HG03039 (cell line): ENCODE measurements around the gene DCTN2.
"Not testable (repeated sequence)": the region's sequence is repeated elsewhere in the genome, so short reads cannot be mapped to it uniquely, and the experiment has no call there.

Experiments
- ATAC-seq: cut with Tn5 transposase; IDR thresholded peaks from one replicate; pipeline ENCODE4 v1.9.1; 2021; ENCODE audit warnings: mild to moderate bottlenecking, moderate library complexity; ENCODE audit not compliant: unreplicated experiment

DCTN2 gene

DNA sequence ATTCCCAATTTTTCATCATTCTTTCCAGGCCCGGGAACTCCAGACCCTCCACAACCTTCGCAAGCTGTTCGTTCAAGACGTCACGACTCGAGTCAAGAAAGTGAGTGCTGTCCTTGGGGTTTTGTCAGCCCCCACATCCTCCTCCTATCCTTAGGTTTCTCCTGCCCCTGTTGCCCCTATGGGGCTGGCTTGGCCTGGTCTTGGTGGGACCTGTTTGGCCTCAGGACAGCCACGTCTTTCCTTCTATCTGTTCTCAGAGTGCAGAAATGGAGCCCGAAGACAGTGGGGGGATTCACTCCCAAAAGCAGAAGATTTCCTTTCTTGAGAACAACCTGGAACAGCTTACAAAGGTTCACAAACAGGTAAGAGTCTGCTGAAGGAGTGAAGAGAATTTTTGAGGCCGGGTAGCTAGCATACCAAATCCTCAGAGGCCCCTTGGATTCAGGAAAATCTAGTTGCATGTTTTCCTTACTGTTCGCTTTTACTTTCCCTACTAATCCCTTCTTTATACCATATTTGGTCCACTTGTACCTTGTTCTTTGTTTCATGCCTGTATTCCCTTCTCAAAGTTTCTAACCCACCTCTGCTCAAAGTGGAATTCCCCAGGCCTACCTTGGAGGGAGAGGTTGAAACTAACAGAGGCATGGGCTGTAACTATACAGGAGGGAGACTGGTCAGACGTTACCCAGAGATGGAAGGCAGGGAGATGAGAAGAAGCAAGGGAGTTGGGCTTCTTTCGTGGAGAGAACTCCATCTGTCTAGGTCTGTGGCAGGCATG lies 31.2 kb upstream of the DCTN2 start:
- ATAC-seq = no peak

DNA sequence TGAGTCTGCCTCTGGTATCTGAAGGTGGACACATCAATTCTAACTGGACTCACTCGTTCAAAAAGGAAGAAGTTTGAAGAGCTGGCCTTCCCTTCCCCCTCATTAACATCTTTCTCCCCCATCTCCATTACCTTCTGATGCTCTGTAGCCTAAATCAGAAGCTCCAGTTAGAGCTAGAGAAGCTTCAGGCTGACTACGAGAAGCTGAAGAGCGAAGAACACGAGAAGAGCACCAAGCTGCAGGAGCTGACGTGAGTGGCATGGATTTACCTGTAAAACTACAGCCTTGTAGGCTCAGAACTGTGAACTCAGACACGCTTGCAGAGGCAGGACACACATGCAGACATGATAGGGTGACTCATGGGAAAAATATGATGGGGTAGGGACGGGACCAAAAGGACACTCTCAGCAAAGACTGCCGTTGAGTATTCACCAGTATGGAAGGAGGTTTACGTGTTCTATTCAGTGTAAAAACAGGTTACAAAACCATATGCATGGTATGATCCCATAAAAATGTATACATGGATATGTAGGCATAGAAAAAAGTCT lies 29.7 kb upstream of the DCTN2 start:
- ATAC-seq = no peak

DNA sequence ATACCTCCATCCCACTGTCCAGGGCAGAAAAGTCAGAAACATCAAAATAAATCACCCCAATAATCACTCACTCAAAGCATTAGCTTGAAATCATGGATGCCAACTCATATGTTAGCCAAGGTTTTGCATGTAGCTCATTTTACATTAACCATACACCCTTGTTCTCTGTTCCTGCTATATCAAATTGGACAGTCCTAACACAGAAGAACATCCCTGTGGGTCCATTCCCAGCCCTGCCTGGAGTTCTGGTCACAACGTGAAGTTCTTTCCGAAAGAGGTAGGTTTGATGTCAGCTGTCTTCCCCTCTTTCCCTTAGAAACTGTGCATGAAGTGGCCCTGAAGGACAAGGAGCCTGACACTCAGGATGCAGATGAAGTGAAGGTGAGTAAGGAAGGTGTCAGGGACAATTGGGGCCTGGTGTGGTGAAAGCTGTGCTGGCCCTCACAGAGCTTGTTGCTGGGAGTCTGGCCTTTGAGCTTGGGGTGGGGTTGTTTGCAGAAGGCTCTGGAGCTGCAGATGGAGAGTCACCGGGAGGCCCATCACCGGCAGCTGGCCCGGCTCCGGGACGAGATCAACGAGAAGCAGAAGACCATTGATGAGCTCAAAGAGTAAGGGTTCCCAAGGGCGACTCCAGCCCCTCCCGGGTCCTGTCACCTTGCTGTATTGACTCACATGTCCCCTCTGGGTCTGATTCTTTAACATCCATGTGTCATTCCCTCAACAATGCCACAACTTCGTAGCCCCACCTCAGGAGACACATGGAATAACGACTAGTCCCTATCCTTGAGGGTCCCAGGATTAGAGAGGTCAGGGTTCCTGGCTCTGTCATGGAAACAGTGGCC lies 29.0 kb upstream of the DCTN2 start:
- ATAC-seq = no peak

DNA sequence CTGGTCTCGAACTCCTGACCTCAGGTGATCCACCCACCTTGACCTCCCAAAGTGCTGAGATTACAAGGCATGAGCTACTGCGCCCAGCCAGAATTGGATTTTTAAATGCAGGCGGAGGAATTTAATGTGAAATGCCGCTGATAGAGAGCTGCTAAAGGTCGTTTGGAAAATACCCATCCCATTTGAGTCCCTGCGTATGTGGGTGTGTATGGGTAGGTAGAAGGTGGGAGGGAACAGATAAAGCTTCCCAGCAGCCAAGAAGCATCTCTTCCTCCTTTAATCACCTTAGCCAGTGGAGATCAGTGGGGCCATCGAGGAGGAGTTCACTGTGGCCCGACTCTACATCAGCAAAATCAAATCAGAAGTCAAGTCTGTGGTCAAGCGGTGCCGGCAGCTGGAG lies 27.8 kb upstream of the DCTN2 start:
- no peak for ATAC-seq

DNA sequence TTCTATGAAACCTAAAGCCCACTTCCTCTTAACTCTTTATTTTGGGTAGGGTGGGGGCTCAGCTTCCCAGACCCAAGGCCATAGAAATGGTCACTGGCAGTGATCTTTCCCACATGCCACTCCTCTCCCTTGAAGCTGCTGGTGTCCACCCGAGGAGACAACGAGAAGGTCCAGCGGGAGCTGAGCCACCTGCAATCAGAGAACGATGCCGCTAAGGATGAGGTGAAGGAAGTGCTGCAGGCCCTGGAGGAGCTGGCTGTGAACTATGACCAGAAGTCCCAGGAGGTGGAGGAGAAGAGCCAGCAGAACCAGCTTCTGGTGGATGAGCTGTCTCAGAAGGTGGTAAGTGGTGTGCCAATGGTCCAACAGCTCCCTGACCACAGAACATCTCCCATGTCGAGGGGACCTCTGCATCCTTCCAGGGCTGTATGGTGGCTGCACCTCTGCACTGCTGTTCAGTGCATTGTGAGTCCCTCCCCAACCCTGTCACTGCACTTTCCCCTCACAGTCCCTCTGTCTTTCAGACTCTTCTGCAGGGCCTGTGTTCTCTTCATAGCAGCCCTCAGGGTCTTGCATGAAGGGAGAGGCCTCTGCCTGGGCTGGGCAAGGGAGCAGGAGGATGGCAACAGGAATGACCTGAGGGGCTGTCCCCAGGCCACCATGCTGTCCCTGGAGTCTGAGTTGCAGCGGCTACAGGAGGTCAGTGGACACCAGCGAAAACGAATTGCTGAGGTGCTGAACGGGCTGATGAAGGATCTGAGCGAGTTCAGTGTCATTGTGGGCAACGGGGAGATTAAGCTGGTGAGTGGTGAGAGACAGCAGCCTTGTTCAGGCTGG lies 25.2 kb upstream of the DCTN2 start:
- no peak for ATAC-seq

DNA sequence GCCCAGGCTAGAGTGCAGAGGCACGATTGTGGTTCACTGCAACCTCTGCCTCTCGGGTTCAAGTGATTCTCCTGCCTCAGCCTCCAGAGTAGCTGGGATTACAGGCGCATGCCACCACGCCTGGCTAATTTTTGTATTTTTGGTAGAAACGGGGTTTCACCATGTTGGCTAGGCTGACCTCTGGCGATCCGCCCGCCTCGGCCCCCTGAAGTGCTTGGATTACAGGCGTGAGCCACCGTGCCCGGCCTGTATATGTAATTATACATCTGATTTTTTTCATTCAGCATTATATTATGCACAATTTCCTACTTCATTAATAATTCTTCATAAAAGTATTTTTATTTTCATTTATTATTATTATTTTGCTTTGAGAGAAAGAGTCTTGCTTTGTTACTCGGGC lies 23.4 kb upstream of the DCTN2 start:
- ATAC-seq = not testable (repeated sequence)

DNA sequence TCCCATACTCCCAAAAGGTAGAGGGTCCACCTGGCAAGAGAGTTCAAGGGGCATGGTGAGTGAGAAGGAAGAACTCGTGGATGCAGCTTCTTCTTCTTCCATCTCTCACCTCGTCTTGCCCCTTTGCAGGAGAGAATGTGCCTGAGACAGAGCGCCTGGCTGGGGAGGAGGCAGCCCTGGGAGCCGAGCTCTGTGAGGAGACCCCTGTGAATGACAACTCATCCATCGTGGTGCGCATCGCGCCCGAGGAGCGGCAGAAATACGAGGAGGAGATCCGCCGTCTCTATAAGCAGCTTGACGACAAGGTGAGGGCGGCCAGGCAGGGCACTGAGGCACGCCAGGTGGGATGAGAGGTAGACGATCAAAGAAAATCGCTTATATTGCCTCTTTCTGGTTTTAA lies 22.9 kb upstream of the DCTN2 start:
- no peak for ATAC-seq

DNA sequence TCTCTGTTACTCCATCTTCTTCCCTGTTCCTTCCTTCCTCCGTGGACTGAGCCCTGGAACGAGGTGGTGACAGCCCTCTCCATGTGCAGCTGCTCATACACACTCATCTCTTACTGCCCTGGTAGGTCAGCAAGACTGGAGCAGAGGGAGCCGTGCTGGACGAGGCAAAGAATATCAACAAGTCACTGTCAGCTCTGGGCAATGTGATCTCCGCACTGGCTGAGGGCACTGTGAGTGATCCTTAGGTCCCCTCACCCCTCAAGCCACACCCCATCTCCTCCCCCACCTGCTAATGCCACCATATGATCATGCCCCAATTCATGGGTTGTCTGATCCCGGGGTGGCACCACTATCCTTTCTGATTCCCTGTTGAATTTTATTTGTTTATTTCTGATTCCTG lies 21.8 kb upstream of the DCTN2 start:
- no peak for ATAC-seq

DNA sequence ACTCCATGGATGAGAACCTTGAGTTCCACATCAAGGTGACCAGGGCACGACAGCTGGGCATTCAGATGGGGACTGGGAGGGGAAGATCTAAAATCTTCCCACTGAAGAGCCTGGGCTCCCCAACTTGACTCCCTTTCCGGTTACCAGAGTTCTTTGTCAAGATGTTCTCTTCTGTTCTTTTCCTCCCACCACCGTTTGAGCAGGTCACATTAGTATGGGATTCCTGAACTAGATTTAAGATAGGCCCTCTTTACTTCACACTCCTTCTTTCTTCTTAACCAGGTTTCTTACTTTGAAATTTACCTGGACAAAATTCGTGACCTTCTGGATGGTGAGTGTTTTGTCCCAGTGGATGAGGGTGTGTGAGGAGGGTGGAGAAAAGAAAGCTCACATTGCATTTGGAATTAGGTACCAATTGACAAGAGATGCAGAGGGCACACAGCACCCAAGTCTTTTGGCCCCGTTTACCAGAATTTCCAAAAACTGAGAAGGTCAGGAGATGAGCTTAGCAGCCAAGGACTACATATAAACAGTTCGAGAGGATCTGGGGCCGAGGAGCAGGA lies 17.3 kb upstream of the DCTN2 start:
- no peak for ATAC-seq

DNA sequence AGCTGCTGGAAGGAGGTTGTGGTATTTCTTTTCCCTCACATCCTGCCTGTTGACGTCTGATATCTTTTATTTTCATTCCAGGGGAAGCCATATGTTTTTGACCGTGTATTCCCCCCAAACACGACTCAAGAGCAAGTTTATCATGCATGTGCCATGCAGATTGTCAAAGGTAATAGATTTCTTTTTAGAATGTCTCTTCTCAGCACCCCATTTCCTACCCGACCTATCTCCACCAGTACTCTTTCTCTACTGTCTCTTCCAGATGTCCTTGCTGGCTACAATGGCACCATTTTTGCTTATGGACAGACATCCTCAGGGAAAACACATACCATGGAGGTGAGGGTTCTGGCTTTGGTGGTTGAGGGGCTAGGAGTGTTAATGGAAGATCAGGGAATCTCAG lies 16.4 kb upstream of the DCTN2 start:
- no peak for ATAC-seq

DNA sequence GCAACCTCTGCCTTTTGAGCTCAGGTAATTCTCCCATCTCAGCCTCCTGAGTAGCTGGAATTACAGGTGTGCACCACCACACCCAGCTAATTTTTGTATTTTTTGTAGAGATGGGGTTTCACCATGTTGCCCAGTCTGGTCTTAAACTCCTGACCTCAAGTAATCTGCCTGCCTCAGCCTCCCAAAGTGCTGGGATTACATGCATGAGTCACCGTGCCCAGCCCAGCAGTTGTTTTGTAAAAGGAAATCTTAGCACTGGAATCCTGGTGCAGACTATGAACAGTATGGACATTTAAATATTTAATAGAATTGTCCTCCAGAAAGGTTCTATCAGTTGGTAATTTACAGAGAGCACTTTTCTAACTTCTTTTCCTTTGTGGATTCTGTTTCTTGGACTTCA lies 14.1 kb upstream of the DCTN2 start:
- ATAC-seq = not testable (repeated sequence)

DNA sequence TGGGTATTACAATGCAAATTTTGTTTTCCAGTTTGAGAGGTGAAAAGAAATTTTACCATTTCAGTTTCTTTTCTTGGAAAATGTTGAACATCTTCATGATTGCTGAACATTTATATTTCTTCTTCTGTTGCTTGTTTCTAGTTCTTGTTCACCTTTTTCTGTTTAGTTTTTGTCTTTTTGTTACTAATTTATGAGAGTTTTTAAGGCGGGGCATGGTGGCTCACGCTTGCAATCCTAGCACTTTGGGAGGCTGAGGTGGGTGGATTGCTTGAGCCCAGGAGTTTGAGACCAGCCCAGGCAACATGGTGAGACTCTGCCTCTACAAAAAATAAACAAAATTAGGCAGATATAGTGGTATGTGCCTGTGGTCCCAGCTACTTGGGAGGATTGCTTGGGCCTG lies 13.5 kb upstream of the DCTN2 start:
- no peak for ATAC-seq

DNA sequence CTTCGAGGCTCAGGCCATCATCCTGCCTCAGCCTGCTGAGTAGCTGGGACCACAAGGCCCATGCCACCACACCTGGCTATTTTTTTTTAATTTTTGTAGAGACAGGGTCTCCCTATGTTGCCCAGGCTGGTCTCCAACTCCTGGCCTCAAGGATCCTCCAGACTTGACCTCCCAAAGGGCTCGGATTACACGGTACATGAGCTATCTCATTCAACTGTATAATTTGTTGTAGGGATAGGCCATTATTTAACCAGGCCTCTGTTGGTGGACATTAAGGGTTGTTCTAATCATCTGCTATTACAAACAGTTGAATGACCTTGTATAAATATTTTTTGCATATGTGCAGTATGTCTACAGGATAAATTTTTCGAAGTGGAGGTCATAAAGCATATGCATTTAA lies 11.9 kb upstream of the DCTN2 start:
- no peak for ATAC-seq

DNA sequence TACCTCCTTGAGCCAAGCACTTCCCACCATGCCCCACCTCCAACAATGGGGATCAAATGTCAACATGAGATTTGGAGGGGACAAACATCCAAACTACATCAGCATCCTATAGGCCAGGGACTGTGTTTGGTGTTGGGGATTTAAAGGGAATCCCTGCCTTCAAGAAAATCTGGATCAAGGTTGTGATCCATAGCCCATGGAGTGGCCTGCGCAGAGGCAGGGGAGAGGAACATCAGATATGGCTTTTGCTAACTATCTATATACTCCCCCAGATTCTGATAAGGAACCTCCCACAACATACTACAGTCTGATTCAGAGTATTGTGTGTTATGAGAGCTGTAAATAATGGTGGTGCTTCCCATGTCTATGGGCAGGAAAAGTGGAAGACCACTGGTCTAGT lies 7.9 kb upstream of the DCTN2 start:
- no peak for ATAC-seq

DNA sequence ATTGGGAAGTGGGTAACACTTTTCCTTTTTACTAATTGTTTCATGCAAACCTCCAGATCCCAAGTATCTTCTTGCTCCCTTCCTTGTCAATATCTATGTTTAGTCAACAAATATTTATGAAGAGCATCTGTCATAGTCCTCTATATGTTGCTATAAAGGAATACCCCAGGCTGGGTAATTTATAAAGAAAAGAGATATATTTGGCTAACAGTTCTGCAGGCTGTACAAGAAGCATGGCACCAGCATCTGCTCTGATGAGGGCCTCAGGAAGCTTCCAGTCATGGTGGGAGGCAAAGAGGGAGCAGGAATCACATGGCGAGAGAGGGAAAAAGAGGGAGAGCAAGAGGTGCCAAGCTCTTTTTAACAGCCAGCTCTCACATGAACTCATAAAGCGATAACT lies 7.5 kb upstream of the DCTN2 start:
- ATAC-seq = no peak

DNA sequence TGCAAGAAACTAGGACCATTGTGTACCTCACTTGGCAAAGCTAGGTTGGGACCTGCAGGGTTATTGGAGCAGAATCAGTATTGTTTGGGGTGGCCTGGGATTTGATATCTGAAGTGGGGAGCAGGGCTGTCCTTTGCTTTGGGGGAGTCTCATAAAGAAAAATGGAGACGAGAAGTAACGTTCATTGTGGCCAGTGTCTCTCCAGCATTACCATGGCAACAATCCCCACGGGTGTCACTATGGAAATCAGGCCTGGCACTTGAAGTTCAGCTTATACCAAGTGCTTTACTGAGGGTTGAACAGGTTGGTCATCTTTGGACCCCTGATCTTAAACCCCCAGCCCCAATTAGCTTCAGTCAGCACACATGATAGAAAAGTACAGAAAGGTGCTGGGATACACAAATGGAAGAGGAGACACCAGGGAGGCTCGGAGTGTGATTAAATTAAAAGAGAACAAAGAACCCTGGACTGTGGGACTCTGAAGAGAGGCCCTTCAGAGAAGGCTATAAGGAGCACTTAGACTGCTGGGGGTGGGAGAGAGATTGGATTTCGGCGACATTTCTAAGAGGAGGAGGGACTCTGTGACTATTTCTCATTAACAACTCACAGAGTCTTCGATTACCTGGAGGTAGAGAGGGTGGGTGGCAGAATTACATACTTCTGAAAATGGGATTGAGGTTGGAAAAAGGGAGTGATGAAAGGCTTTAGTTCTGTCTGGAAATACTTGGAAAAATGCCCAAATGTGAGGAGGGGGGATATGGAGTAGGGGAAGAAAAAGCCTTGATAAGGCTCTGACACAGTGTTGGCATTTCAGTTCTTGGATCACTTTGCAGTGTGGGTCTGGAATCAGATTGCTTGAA lies 6.6 kb upstream of the DCTN2 start:
- ATAC-seq = no peak

DNA sequence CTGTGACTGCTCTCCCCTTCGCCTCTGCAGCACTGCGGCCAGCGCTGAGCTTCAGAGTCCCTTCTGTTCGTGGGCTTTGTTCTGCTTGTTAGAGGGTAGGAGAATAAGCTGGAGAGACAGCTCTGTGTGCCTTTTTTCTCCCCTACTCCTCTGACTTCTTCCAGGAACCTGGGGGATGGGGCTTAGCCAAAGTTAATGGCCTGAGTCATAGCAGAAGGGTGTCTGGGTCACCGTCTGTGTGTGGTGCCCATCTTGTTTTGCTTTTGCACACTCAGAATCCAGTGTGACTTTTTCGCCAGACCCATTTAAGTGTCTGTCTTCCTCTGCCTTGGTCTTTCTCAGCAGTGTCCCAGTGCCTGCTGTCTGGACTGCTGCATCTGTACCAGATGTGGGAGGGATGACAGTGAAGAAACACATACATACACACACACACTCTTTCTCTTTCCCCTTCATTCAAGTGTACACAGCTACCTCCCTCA lies 5.9 kb upstream of the DCTN2 start:
- ATAC-seq = no peak

DNA sequence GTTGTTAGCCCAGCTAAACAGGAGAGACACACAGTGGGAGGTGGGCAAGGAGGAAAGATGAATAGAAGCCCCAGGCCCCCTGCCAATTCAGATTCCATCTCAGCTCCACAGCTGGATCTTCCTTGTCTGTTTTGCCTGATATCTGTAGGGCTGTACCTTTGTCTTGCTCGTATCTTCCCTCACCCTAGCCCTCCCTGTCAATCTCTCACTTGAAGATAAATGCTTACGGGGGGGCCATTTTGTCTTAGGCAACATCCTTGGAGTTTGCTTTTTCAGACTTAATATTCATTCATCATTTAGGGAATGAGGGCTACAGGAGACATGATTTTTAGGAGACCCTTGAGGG lies 5.3 kb upstream of the DCTN2 start:
- ATAC-seq = no peak

DNA sequence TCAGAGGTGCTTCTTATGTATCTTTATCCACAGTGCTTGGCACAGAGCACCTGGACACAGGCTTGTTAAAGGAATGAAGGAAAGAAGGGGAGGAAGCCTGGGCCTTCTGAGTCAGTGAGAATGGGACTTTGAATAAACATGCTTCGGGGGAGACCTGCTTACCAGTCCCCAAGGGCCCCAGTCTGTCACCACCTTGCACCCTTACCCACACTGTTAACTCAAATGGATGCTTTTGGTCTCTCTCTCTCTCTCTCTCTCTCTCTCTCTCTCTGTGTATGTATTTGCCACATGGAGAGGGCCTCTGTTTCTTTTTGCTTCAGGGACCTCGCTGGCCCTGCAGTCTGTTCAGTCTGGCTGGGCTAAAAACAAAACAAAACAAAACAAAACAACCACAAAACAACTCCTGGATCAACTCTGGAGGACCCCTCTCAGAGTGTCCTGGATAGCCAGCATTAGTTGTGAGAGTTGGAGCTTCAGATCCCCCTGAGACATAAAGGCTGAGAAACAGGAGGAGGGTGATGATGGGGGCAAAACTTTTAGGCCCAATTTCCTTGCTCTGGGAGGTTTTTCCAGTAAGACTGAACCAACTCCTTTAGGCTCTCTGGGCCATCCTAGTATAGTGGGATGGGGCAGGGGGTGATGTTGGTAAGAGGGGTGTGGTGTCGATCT lies 4.8 kb upstream of the DCTN2 start:
- no peak for ATAC-seq
